H9 (cell line): ENCODE measurements around the gene PHKA1. TPM values are rescaled to one million over a fixed set of nuclear protein-coding genes. Genes with fewer than 3 reads are reported as not detected.

Source experiments
- DNase-seq: peaks from one replicate; pipeline ENCODE4 v3.0.0-alpha.2; 2017
- H2AFZ ChIP-seq: one replicate; pipeline ENCODE4 v1.6.1; 2013; ENCODE audit warnings: mild to moderate bottlenecking, low read length, control low read depth, moderate library complexity
- H2AK5ac ChIP-seq: 2 replicates; pipeline ENCODE4 v1.6.1; 2013; ENCODE audit warnings: low read length, control low read depth, mixed read lengths; ENCODE audit not compliant: insufficient read length
- H2BK120ac ChIP-seq: one replicate; pipeline ENCODE4 v1.6.1; 2013; ENCODE audit warnings: low read depth, mild to moderate bottlenecking, low read length, control low read depth, inconsistent platforms; ENCODE audit not compliant: poor library complexity, severe bottlenecking
- H2BK12ac ChIP-seq: 2 replicates; pipeline ENCODE4 v1.6.1; 2013; ENCODE audit warnings: low read length, control low read depth, mixed read lengths, low read depth; ENCODE audit not compliant: insufficient read length
- H2BK15ac ChIP-seq: 2 replicates; pipeline ENCODE4 v1.6.1; 2013; ENCODE audit warnings: low read depth, low read length, control low read depth
- H2BK20ac ChIP-seq: one replicate; pipeline ENCODE4 v1.6.1; 2013; ENCODE audit warnings: low read depth, mild to moderate bottlenecking, low read length, control low read depth, inconsistent platforms; ENCODE audit not compliant: poor library complexity, severe bottlenecking
- H2BK5ac ChIP-seq: 2 replicates; pipeline ENCODE4 v1.6.1; 2013; ENCODE audit warnings: low read length, control low read depth, mixed read lengths; ENCODE audit not compliant: insufficient read length
- H3K14ac ChIP-seq: 2 replicates; pipeline ENCODE4 v1.6.1; 2013; ENCODE audit warnings: low read length, control low read depth; ENCODE audit not compliant: insufficient read depth
- H3K18ac ChIP-seq: 2 replicates; pipeline ENCODE4 v1.6.1; 2013; ENCODE audit warnings: low read depth, mild to moderate bottlenecking, mixed read lengths, low read length, control low read depth; ENCODE audit not compliant: insufficient read length
- H3K23ac ChIP-seq: 2 replicates; pipeline ENCODE4 v1.6.1; 2013; ENCODE audit warnings: low read length, control low read depth, mixed read lengths, low read depth; ENCODE audit not compliant: insufficient read length
- H3K23me2 ChIP-seq: 2 replicates; pipeline ENCODE4 v1.6.1; 2013; ENCODE audit warnings: low read depth, mild to moderate bottlenecking, mixed read lengths, low read length, control low read depth; ENCODE audit not compliant: insufficient read length, poor library complexity, severe bottlenecking
- H3K27ac ChIP-seq: 2 replicates; pipeline ENCODE4 v1.5.1; 2013; ENCODE audit warnings: low read length, control low read depth, mixed read lengths, low read depth; ENCODE audit not compliant: insufficient read length
- H3K27me3 ChIP-seq: 2 replicates; pipeline ENCODE4 v1.6.1; 2013; ENCODE audit warnings: low read length, control low read depth, inconsistent platforms; ENCODE audit not compliant: insufficient read depth
- H3K4ac ChIP-seq: 2 replicates; pipeline ENCODE4 v1.6.1; 2013; ENCODE audit warnings: low read depth, mild to moderate bottlenecking, control low read depth, inconsistent platforms, low read length, moderate library complexity
- H3K4me1 ChIP-seq: 2 replicates; pipeline ENCODE4 v1.6.1; 2013; ENCODE audit warnings: low read length, control low read depth, inconsistent platforms; ENCODE audit not compliant: insufficient read depth
- H3K4me2 ChIP-seq: 2 replicates; pipeline ENCODE4 v1.6.1; 2013; ENCODE audit warnings: low read length, control low read depth, mixed read lengths; ENCODE audit not compliant: insufficient read length, insufficient read depth
- H3K56ac ChIP-seq: 2 replicates; pipeline ENCODE4 v1.6.1; 2013; ENCODE audit warnings: low read depth, mild to moderate bottlenecking, mixed read lengths, low read length, control low read depth; ENCODE audit not compliant: insufficient read length
- H3K79me1 ChIP-seq: 2 replicates; pipeline ENCODE4 v1.6.1; 2013; ENCODE audit warnings: low read depth, mild to moderate bottlenecking, moderate library complexity, low read length, control low read depth, inconsistent platforms; ENCODE audit not compliant: insufficient read depth, poor library complexity, severe bottlenecking
- H3K79me2 ChIP-seq: 2 replicates; pipeline ENCODE4 v1.6.1; 2013; ENCODE audit warnings: low read length, control low read depth, inconsistent platforms; ENCODE audit not compliant: insufficient read depth
- H3K9ac ChIP-seq: 2 replicates; pipeline ENCODE4 v1.6.1; 2013; ENCODE audit warnings: low read length, control low read depth, mixed read lengths; ENCODE audit not compliant: insufficient read length; ENCODE audit errors: extremely low read depth
- H3K9me3 ChIP-seq: one replicate; pipeline ENCODE4 v1.6.1; 2013; ENCODE audit warnings: low read depth, low read length, inconsistent platforms; ENCODE audit not compliant: control insufficient read depth
- H3T11ph ChIP-seq: one replicate; pipeline ENCODE4 v1.6.1; 2013; ENCODE audit warnings: mild to moderate bottlenecking, low read length, control low read depth, inconsistent platforms
- H4K20me1 ChIP-seq: one replicate; pipeline ENCODE4 v1.6.1; 2013; ENCODE audit not compliant: control insufficient read depth, insufficient read length, insufficient read depth
- H4K5ac ChIP-seq: 2 replicates; pipeline ENCODE4 v1.6.1; 2013; ENCODE audit warnings: low read depth, mild to moderate bottlenecking, mixed read lengths, low read length, control low read depth; ENCODE audit not compliant: insufficient read length
- H4K8ac ChIP-seq: replicated peaks from 2 replicates; pipeline ENCODE4 v1.6.1; 2013; ENCODE audit warnings: low read length, control low read depth, mixed read lengths, low read depth; ENCODE audit not compliant: insufficient read length
- H4K91ac ChIP-seq: 2 replicates; pipeline ENCODE4 v1.6.1; 2013; ENCODE audit warnings: low read depth, mild to moderate bottlenecking, moderate library complexity, mixed read lengths, low read length, control low read depth; ENCODE audit not compliant: insufficient read length
- H3K27ac Mint-ChIP-seq, 3 experiments: 2 replicates in 2 of 3; 3 replicates in 1 of 3; pipeline ENCODE4 v1.8.0; 2020 to 2021; ENCODE audit warnings: mixed read lengths in 3 of 3, mild to moderate bottlenecking in 1 of 3, moderate library complexity in 1 of 3
- H3K27me3 Mint-ChIP-seq: 2 replicates; pipeline ENCODE4 v1.8.0; 2021; ENCODE audit warnings: low read depth, mild to moderate bottlenecking, moderate library complexity, mixed read lengths
- H3K36me3 Mint-ChIP-seq, 3 experiments: 2 replicates in 2 of 3; 3 replicates in 1 of 3; pipeline ENCODE4 v1.8.0; 2020 to 2021; ENCODE audit warnings: low read depth in 3 of 3, mixed read lengths in 3 of 3; ENCODE audit not compliant: insufficient read depth in 1 of 3
- H3K4me1 Mint-ChIP-seq, 2 experiments: 2 replicates each; pipeline ENCODE4 v1.8.0; 2020; ENCODE audit warnings: mixed read lengths in 2 of 2
- H3K4me3 Mint-ChIP-seq, 2 experiments: 2 replicates in 1 of 2; 3 replicates in 1 of 2; pipeline ENCODE4 v1.8.0; 2020 to 2021; ENCODE audit warnings: mild to moderate bottlenecking in 2 of 2, mixed read lengths in 2 of 2, moderate library complexity in 1 of 2
- H3K9me3 Mint-ChIP-seq, 2 experiments: 2 replicates in 1 of 2; 3 replicates in 1 of 2; pipeline ENCODE4 v1.8.0; 2020; ENCODE audit warnings: mild to moderate bottlenecking in 2 of 2, mixed read lengths in 2 of 2, moderate library complexity in 1 of 2
- total RNA-seq: library from RNA; stranded (reverse); gene quantifications from 2 replicates; pipeline ENCODE4 v1.2.1, GENCODE V29; 2021
- TF ChIP-seq, protein P1 (sequence below): fragments of 200-600 bp; sonication (generic); conservative IDR thresholded peaks from 3 replicates; pipeline ENCODE4 v1.8.0; 2021; ENCODE audit warnings: antibody characterized with exemption, mild to moderate bottlenecking

The PHKA1 gene
- total RNA-seq, 1 experiment from 2014 or later, result 6.6 TPM

DNA sequence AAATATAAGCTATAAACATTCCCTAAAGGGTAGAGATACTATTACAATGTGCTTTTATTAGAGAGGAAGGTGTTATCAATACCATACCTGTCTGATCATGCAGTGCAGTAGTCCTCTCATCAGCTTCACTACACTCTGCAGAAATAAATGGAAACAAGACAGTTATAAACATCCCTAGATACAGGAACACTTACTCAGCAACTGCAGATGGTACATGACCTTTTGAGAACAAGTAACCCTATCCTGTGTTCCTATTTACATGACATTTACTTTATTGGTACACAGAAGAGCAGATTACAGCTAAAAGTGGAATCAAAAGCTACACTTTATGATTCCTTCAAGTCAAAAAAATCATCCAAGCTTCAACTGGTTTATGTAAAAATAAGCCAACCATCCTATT lies 9.0 kb downstream of the PHKA1 start:
- Histone ChIP-seq H2BK5ac (no peak overlapping the region), H3K27ac (no peak overlapping the region), H2BK12ac (no peak overlapping the region), H3K56ac (no peak overlapping the region), H2AFZ (no peak overlapping the region), H2AK5ac (no peak overlapping the region), H3K4ac (no peak overlapping the region), H3K79me2 (no peaks in the 10 kb centered on the region), H3T11ph (no peak overlapping the region), H2BK15ac (no peak overlapping the region), H3K23me2 (no peaks in the 10 kb centered on the region), H3K9ac (no peak overlapping the region), H3K14ac (no peak overlapping the region), H3K4me2 (no peak overlapping the region), H3K4me1 (no peaks in the 10 kb centered on the region), H4K8ac (no peak overlapping the region), H2BK120ac (no peak overlapping the region), H4K5ac (no peak overlapping the region), H2BK20ac (no peak overlapping the region), H3K23ac (no peak overlapping the region), H3K9me3 (peaks cover 9% of the 10 kb centered on the region), H3K27me3 (no peaks in the 10 kb centered on the region), H4K20me1 (no peaks in the 10 kb centered on the region), H4K91ac (no peak overlapping the region), H3K79me1 (no peaks in the 10 kb centered on the region), H3K18ac (no peak overlapping the region)
- H3K4me1 Mint-ChIP-seq, result peaks cover 6 to 7% of the 10 kb centered on the region in 2 experiments
- H3K9me3 Mint-ChIP-seq, result peaks cover 65 to 66% of the 10 kb centered on the region in 2 experiments
- H3K4me3 Mint-ChIP-seq, result no peak overlapping the region
- H3K27me3 Mint-ChIP-seq, result no peaks in the 10 kb centered on the region; the same call in 1 of the 2 replicates
- TF ChIP-seq, protein P1, sequence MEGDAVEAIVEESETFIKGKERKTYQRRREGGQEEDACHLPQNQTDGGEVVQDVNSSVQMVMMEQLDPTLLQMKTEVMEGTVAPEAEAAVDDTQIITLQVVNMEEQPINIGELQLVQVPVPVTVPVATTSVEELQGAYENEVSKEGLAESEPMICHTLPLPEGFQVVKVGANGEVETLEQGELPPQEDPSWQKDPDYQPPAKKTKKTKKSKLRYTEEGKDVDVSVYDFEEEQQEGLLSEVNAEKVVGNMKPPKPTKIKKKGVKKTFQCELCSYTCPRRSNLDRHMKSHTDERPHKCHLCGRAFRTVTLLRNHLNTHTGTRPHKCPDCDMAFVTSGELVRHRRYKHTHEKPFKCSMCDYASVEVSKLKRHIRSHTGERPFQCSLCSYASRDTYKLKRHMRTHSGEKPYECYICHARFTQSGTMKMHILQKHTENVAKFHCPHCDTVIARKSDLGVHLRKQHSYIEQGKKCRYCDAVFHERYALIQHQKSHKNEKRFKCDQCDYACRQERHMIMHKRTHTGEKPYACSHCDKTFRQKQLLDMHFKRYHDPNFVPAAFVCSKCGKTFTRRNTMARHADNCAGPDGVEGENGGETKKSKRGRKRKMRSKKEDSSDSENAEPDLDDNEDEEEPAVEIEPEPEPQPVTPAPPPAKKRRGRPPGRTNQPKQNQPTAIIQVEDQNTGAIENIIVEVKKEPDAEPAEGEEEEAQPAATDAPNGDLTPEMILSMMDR, result no peak
- peaks cover 10 to 27% (median 16%) of the 10 kb centered on the region in 3 experiments; a peak in 6 of 7 replicates for H3K36me3 Mint-ChIP-seq
- no peak overlapping the region for H3K27ac Mint-ChIP-seq
- DNase-seq, result no peak
